Lower leg skin (tissue), 3 donors: ENCODE results near the gene UNC93B1.

Experiments
- POLR2A ChIP-seq, 2 donors: fragments of 450-650 bp; IDR thresholded peaks; one replicate each; pipeline ENCODE4 v1.6.1; 2016 to 2017; ENCODE audit warnings: antibody characterized with exemption in 2 of 2, mild to moderate bottlenecking in 1 of 2, moderate library complexity in 1 of 2
- TF ChIP-seq, protein P1 (sequence below), 3 donors: fragments of 450-650 bp; IDR thresholded peaks; one replicate each; pipeline ENCODE4 v1.5.1; 2016; ENCODE audit warnings: antibody characterized with exemption in 3 of 3, mild to moderate bottlenecking in 3 of 3, moderate library complexity in 2 of 3

DNA sequence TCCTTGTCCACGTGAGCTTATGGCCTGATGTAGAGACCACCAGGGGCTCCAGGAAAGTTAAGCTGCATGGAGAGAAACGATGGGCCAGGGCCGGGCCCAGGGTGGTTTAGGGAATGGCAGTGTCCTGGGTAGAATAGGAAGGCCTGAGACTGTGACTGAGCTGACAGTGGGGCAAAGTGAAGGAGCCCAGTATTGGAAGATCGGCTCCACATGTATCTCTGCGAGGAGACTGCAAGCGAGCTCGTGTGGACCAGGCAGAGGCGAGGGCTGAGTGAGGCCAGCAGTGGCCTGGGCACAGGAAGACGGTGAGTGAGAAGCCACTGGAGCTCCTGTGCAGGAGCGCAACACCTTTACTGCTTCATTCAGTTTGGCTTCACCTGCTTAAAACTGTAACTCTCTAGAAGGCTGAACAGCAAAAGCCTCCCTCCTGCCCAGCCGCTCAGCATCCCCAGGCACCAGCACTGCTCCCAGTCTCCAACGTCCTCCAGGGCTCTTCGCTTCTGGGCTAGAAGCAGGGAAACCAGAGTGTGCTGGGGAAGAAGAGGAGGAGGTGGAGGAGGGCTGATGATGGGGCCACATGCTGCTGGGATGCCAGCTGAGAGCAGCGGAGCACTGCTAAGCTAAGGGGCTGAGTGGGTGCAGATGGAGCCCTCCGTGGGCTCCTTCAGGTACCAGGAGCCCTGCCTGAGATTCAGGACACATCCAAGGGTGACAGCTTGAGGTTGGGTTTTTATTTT, 48.4 kb upstream of the UNC93B1 start:
- TF ChIP-seq, protein P1, sequence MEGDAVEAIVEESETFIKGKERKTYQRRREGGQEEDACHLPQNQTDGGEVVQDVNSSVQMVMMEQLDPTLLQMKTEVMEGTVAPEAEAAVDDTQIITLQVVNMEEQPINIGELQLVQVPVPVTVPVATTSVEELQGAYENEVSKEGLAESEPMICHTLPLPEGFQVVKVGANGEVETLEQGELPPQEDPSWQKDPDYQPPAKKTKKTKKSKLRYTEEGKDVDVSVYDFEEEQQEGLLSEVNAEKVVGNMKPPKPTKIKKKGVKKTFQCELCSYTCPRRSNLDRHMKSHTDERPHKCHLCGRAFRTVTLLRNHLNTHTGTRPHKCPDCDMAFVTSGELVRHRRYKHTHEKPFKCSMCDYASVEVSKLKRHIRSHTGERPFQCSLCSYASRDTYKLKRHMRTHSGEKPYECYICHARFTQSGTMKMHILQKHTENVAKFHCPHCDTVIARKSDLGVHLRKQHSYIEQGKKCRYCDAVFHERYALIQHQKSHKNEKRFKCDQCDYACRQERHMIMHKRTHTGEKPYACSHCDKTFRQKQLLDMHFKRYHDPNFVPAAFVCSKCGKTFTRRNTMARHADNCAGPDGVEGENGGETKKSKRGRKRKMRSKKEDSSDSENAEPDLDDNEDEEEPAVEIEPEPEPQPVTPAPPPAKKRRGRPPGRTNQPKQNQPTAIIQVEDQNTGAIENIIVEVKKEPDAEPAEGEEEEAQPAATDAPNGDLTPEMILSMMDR (IDR thresholded peaks at IDR 0.05), result no peak
- no peak for TF ChIP-seq POLR2A (IDR thresholded peaks at IDR 0.05)
